Keratinocyte (primary cell): ENCODE results near the gene GARNL3. TPM values are rescaled to one million over a fixed set of nuclear protein-coding genes. Genes with fewer than 3 reads are reported as not detected.

Source experiments
- DNase-seq: peaks from one replicate; pipeline ENCODE4 v3.0.0-alpha.2; 2011; ENCODE audit warnings: low read depth, missing footprints, low spot score
- FAIRE-seq: peaks from 2 replicates; lab custom pipeline; 2011; peaks lifted over from hg19 to GRCh38; lab: Jason Lieb, UNC
- H2AFZ ChIP-seq: 2 replicates; pipeline ENCODE4 v1.6.0; 2012; ENCODE audit warnings: low read length, control low read depth, inconsistent platforms; ENCODE audit not compliant: control insufficient read depth
- H3K27ac ChIP-seq: 2 replicates; pipeline ENCODE4 v1.5.1; 2011; ENCODE audit warnings: low read length; ENCODE audit not compliant: control insufficient read depth, insufficient read depth
- H3K27me3 ChIP-seq: 3 replicates; pipeline ENCODE4 v1.6.0; 2011; ENCODE audit warnings: low read length; ENCODE audit not compliant: control insufficient read depth, insufficient read depth; ENCODE audit errors: extremely low read depth
- H3K36me3 ChIP-seq, 2 experiments: 2 replicates in 1 of 2; 3 replicates in 1 of 2; pipeline ENCODE4 v1.5.1; 2011; ENCODE audit warnings: low read length in 2 of 2, mild to moderate bottlenecking in 1 of 2; ENCODE audit not compliant: control insufficient read depth in 2 of 2, insufficient read depth in 2 of 2; ENCODE audit errors: extremely low read depth in 1 of 2
- H3K4me1 ChIP-seq: 3 replicates; pipeline ENCODE4 v1.5.1; 2011; ENCODE audit warnings: low read length; ENCODE audit not compliant: control insufficient read depth, insufficient read depth; ENCODE audit errors: extremely low read depth
- H3K4me2 ChIP-seq: 3 replicates; pipeline ENCODE4 v1.6.0; 2011; ENCODE audit warnings: low read depth, low read length; ENCODE audit not compliant: control insufficient read depth, insufficient read depth; ENCODE audit errors: extremely low read depth
- H3K4me3 ChIP-seq, 3 experiments: fragments of 200-600 bp in 1 of 3; sonication (generic) in 1 of 3; 2 replicates in 2 of 3; 3 replicates in 1 of 3; pipeline ENCODE4 v1.5.1; 2011 to 2016; ENCODE audit warnings: low read length in 3 of 3, mild to moderate bottlenecking in 3 of 3, control low read depth in 2 of 3, inconsistent platforms in 1 of 3, low read depth in 1 of 3, mixed read lengths in 1 of 3, mixed run types in 1 of 3, moderate library complexity in 1 of 3; ENCODE audit not compliant: control insufficient read depth in 2 of 3, insufficient read depth in 2 of 3; ENCODE audit errors: extremely low read depth in 1 of 3
- H3K79me2 ChIP-seq: 2 replicates; pipeline ENCODE4 v1.6.0; 2012; ENCODE audit warnings: low read length; ENCODE audit not compliant: control insufficient read depth, insufficient read depth
- H3K9ac ChIP-seq: 3 replicates; pipeline ENCODE4 v1.6.0; 2011; ENCODE audit warnings: low read length; ENCODE audit not compliant: control insufficient read depth, insufficient read depth; ENCODE audit errors: extremely low read depth
- H3K9me1 ChIP-seq: 3 replicates; pipeline ENCODE4 v1.6.0; 2011; ENCODE audit warnings: low read length; ENCODE audit not compliant: control insufficient read depth, insufficient read depth; ENCODE audit errors: extremely low read depth
- H3K9me3 ChIP-seq: 2 replicates; pipeline ENCODE4 v1.5.1; 2012; ENCODE audit warnings: low read depth, low read length; ENCODE audit not compliant: control insufficient read depth
- H4K20me1 ChIP-seq: 3 replicates; pipeline ENCODE4 v1.6.0; 2011; ENCODE audit warnings: low read length; ENCODE audit not compliant: control insufficient read depth, insufficient read depth; ENCODE audit errors: extremely low read depth
- EZH2 ChIP-seq: IDR thresholded peaks from one replicate; pipeline ENCODE4 v1.6.1; 2012; ENCODE audit warnings: inconsistent platforms, mild to moderate bottlenecking, low read length, moderate library complexity
- dilution Hi-C: fragments of 300-500 bp; cut with MboI; formaldehyde crosslinking; loops from one replicate; pipeline ENCODE4 v1.7.0; 2020; ENCODE audit warnings: low sequenced_read_pairs; ENCODE audit not compliant: extremely low pct_ligation_motif_present
- polyA plus RNA-seq, 5 experiments: library from polyadenylated mRNA; depleted of rRNA in 3 of 5; stranded (reverse) in 3 of 5; stranded (forward) in 1 of 5; unstranded in 1 of 5; fragments of >200 nt; gene quantifications; 1 replicate in 1 of 5; 2 replicates in 3 of 5; 3 replicates in 1 of 5; pipeline versions ENCODE4 v1.2.1 to v1.2.3, GENCODE V29; 2011 to 2012; ENCODE audit warnings: missing spikeins in 2 of 5, low read depth in 1 of 5, low replicate concordance in 1 of 5
- TF ChIP-seq, protein P1 (sequence below), 3 experiments: IDR thresholded peaks in 1 of 3; conservative IDR thresholded peaks in 1 of 3; optimal IDR thresholded peaks in 1 of 3; 2 replicates in 2 of 3; 3 replicates in 1 of 3; pipeline versions ENCODE3 to v1.5.1; 2011; ENCODE audit warnings: low read length in 3 of 3, mild to moderate bottlenecking in 3 of 3, moderate library complexity in 2 of 3, control low read depth in 1 of 3, inconsistent platforms in 1 of 3; ENCODE audit not compliant: insufficient read depth in 2 of 3; ENCODE audit errors: extremely low read depth in 1 of 3

Gene GARNL3
- polyA plus RNA-seq, 1 donor (not counting 4 experiments of a cell fraction or from before 2014, with no cell fraction given): 2.4 TPM

- H3K4me2 ChIP-seq: no peak overlapping the region
- no peak overlapping the region for H3K4me3 ChIP-seq
- dilution Hi-C loops: no loop called here
- H3K27me3 ChIP-seq: no peaks in the 10 kb centered on the region
- no peaks in the 10 kb centered on the region for H3K9me3 ChIP-seq
- H3K36me3 ChIP-seq: no peaks in the 10 kb centered on the region
- H2AFZ ChIP-seq: no peak overlapping the region
- H3K4me1 ChIP-seq: no peaks in the 10 kb centered on the region
- H3K9me1 ChIP-seq: no peaks in the 10 kb centered on the region
- H4K20me1 ChIP-seq: no peaks in the 10 kb centered on the region
- no peak overlapping the region for H3K9ac ChIP-seq
- FAIRE-seq: no peak
- no peak overlapping the region for H3K27ac ChIP-seq
- TF ChIP-seq, protein P1, sequence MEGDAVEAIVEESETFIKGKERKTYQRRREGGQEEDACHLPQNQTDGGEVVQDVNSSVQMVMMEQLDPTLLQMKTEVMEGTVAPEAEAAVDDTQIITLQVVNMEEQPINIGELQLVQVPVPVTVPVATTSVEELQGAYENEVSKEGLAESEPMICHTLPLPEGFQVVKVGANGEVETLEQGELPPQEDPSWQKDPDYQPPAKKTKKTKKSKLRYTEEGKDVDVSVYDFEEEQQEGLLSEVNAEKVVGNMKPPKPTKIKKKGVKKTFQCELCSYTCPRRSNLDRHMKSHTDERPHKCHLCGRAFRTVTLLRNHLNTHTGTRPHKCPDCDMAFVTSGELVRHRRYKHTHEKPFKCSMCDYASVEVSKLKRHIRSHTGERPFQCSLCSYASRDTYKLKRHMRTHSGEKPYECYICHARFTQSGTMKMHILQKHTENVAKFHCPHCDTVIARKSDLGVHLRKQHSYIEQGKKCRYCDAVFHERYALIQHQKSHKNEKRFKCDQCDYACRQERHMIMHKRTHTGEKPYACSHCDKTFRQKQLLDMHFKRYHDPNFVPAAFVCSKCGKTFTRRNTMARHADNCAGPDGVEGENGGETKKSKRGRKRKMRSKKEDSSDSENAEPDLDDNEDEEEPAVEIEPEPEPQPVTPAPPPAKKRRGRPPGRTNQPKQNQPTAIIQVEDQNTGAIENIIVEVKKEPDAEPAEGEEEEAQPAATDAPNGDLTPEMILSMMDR (optimal IDR thresholded peaks at IDR 0.05 in 1 of 3, IDR thresholded peaks at IDR 0.05 in 1 of 3, conservative IDR thresholded peaks at IDR 0.05 in 1 of 3; ENCODE audit: extremely low read depth in 1 of 3, insufficient read depth in 2 of 3, low read length in 3 of 3): no peak
- TF ChIP-seq EZH2: no peak
- H3K79me2 ChIP-seq: no peaks in the 10 kb centered on the region
- DNase-seq: no peak
These were observed 32.9 kb upstream of the GARNL3 start for GRCh38 chr9:127231666-127232065.

DNA sequence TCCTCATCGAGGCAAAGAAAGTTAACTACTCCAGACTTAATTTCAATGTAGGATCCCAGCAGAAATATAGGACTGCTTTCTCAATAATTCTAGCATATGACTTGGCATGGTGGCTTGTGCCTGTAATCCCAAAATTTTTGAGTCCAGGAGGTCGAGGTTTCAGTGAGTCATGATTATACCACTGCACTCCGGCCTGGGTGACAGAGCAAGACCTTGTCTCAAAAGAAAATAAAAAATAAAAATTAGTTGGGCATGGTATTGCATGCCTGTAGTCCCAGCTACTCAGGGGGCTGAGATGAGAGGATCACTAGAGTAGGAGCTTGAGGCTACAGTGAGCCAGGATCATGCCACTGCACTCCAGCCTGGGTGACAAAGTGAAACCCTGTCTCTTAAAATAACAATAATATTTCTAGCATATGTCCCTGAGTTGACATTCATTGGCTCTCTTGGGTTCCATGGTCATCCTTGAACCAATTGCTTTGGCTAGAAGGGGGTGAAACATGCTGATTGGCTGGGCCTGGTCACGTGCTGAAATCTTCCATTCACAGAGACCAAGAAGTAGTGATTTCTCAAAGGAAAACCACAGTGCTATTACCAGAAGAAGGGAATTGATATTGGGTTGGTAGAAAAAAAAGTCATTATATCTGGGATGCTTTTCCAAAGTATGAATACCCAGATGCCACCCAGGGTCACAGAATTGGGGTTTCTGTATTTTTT lies 31.6 kb upstream of the GARNL3 start:
- H4K20me1 ChIP-seq: no peaks in the 10 kb centered on the region

More for the DNA sequence above, 31.6 kb upstream of the GARNL3 start:
- H3K27me3 ChIP-seq: no peaks in the 10 kb centered on the region
- H3K4me1 ChIP-seq: no peaks in the 10 kb centered on the region
- H3K4me2 ChIP-seq: no peak overlapping the region
- dilution Hi-C loops: no loop called here
- no peak for DNase-seq
- no peak overlapping the region for H3K27ac ChIP-seq
- H2AFZ ChIP-seq: no peak overlapping the region
- no peaks in the 10 kb centered on the region for H3K36me3 ChIP-seq
- no peak for FAIRE-seq
- H3K9me3 ChIP-seq: no peaks in the 10 kb centered on the region
- no peak overlapping the region for H3K9ac ChIP-seq
- no peak for TF ChIP-seq EZH2
- TF ChIP-seq, protein P1 (optimal IDR thresholded peaks at IDR 0.05 in 1 of 3, IDR thresholded peaks at IDR 0.05 in 1 of 3, conservative IDR thresholded peaks at IDR 0.05 in 1 of 3; ENCODE audit: extremely low read depth in 1 of 3, insufficient read depth in 2 of 3, low read length in 3 of 3): no peak
- no peak overlapping the region for H3K4me3 ChIP-seq
- no peaks in the 10 kb centered on the region for H3K9me1 ChIP-seq
- no peaks in the 10 kb centered on the region for H3K79me2 ChIP-seq
